Effector memory CD4-positive, alpha-beta T cell (primary cell): Measurements from ENCODE around the gene ALS2CL.

Experiments used
- DNase-seq, 3 donors: peaks; one replicate each; pipeline ENCODE4 v3.0.0-alpha.2; 2020
- H3K27ac ChIP-seq: 2 replicates; pipeline ENCODE4 v1.7.0; 2013; ENCODE audit warnings: mild to moderate bottlenecking, low read length, moderate library complexity; ENCODE audit not compliant: insufficient read depth, poor library complexity, severe bottlenecking
- H3K27me3 ChIP-seq: replicated peaks from 2 replicates; pipeline ENCODE4 v1.7.0; 2013; ENCODE audit warnings: mild to moderate bottlenecking, low read length; ENCODE audit not compliant: insufficient read depth, control insufficient read depth, poor library complexity, severe bottlenecking
- H3K36me3 ChIP-seq: 2 replicates; pipeline ENCODE4 v1.7.0; 2013; ENCODE audit warnings: mild to moderate bottlenecking, low read length, moderate library complexity; ENCODE audit not compliant: control insufficient read depth, insufficient read depth
- H3K4me1 ChIP-seq: 2 replicates; pipeline ENCODE4 v1.7.0; 2013; ENCODE audit warnings: low read length, mild to moderate bottlenecking; ENCODE audit not compliant: control insufficient read depth, insufficient read depth, poor library complexity, severe bottlenecking
- H3K4me3 ChIP-seq: 2 replicates; pipeline ENCODE4 v1.7.0; 2013; ENCODE audit warnings: low read length, low read depth, mild to moderate bottlenecking; ENCODE audit not compliant: insufficient read depth, poor library complexity, severe bottlenecking
- H3K9me3 ChIP-seq: 2 replicates; pipeline ENCODE4 v1.7.0; 2013; ENCODE audit warnings: mild to moderate bottlenecking, low read length, moderate library complexity; ENCODE audit not compliant: control insufficient read depth

Gene ALS2CL

GRCh38 chr3:46671541-46672348 lies 21.7 kb downstream of the ALS2CL start:
- no peak for DNase-seq
- no peaks in the 10 kb centered on the region for H3K36me3 ChIP-seq
- no peak overlapping the region for H3K27ac ChIP-seq
- no peaks in the 10 kb centered on the region for H3K9me3 ChIP-seq
- no peaks in the 10 kb centered on the region for H3K27me3 ChIP-seq
- H3K4me3 ChIP-seq = no peak overlapping the region
- H3K4me1 ChIP-seq = no peaks in the 10 kb centered on the region

- Histone ChIP-seq H3K27me3 (no peaks in the 10 kb centered on the region), H3K9me3 (no peaks in the 10 kb centered on the region), H3K4me3 (no peak overlapping the region), H3K4me1 (no peaks in the 10 kb centered on the region), H3K27ac (no peak overlapping the region), H3K36me3 (no peaks in the 10 kb centered on the region)
- DNase-seq = no peak
Observed at GRCh38 chr3:46670891-46671427, 22.5 kb downstream of the ALS2CL start.

GRCh38 chr3:46670000-46670890 lies 23.2 kb downstream of the ALS2CL start:
- no peak for DNase-seq
- no peak overlapping the region for H3K27ac ChIP-seq
- H3K36me3 ChIP-seq = no peaks in the 10 kb centered on the region
- no peaks in the 10 kb centered on the region for H3K4me1 ChIP-seq
- H3K9me3 ChIP-seq = no peaks in the 10 kb centered on the region
- H3K27me3 ChIP-seq = no peaks in the 10 kb centered on the region
- no peak overlapping the region for H3K4me3 ChIP-seq

GRCh38 chr3:46669191-46669999 lies 24.1 kb downstream of the ALS2CL start:
- Histone ChIP-seq H3K9me3 (no peaks in the 10 kb centered on the region), H3K36me3 (no peaks in the 10 kb centered on the region), H3K4me1 (no peaks in the 10 kb centered on the region), H3K27ac (no peak overlapping the region), H3K27me3 (no peaks in the 10 kb centered on the region), H3K4me3 (no peak overlapping the region)
- DNase-seq = no peak

- Histone ChIP-seq H3K27ac (no peak overlapping the region), H3K9me3 (no peaks in the 10 kb centered on the region), H3K27me3 (no peaks in the 10 kb centered on the region), H3K4me3 (no peak overlapping the region), H3K36me3 (no peaks in the 10 kb centered on the region), H3K4me1 (no peaks in the 10 kb centered on the region)
- no peak for DNase-seq
Observed at GRCh38 chr3:46668591-46668990, 24.9 kb downstream of the ALS2CL start.

GRCh38 chr3:46668116-46668515 lies 25.4 kb downstream of the ALS2CL start:
- DNase-seq = no peak
- no peaks in the 10 kb centered on the region for H3K27me3 ChIP-seq
- no peaks in the 10 kb centered on the region for H3K36me3 ChIP-seq
- H3K9me3 ChIP-seq = no peaks in the 10 kb centered on the region
- no peak overlapping the region for H3K4me3 ChIP-seq
- no peaks in the 10 kb centered on the region for H3K4me1 ChIP-seq
- H3K27ac ChIP-seq = no peak overlapping the region

- H3K36me3 ChIP-seq = no peaks in the 10 kb centered on the region
- H3K4me1 ChIP-seq = no peaks in the 10 kb centered on the region
- H3K9me3 ChIP-seq = no peaks in the 10 kb centered on the region
- H3K4me3 ChIP-seq = no peak overlapping the region
- no peak overlapping the region for H3K27ac ChIP-seq
- no peak for DNase-seq
- H3K27me3 ChIP-seq = no peaks in the 10 kb centered on the region
Observed at GRCh38 chr3:46667657-46668056, 25.8 kb downstream of the ALS2CL start.

- Histone ChIP-seq H3K27me3 (no peaks in the 10 kb centered on the region), H3K36me3 (no peaks in the 10 kb centered on the region), H3K27ac (no peak overlapping the region), H3K4me3 (no peak overlapping the region), H3K4me1 (no peaks in the 10 kb centered on the region), H3K9me3 (no peaks in the 10 kb centered on the region)
- DNase-seq = no peak
Observed at GRCh38 chr3:46667061-46667621, 26.3 kb downstream of the ALS2CL start.

- H3K36me3 ChIP-seq = no peaks in the 10 kb centered on the region
- no peak for DNase-seq
- H3K9me3 ChIP-seq = no peaks in the 10 kb centered on the region
- H3K4me1 ChIP-seq = no peaks in the 10 kb centered on the region
- H3K4me3 ChIP-seq = no peak overlapping the region
- H3K27me3 ChIP-seq = no peaks in the 10 kb centered on the region
- H3K27ac ChIP-seq = no peak overlapping the region
Observed at GRCh38 chr3:46666453-46666845, 27.0 kb downstream of the ALS2CL start.
